SK-N-SH (cell line): ENCODE data around the gene C19orf73.

Source experiments
- YY1 ChIP-seq: IDR thresholded peaks from 2 replicates; pipeline ENCODE4 v1.4.0; 2012; ENCODE audit warnings: low read depth, mild to moderate bottlenecking
- TF ChIP-seq, protein P1 (sequence below): fragments of 200-600 bp; sonication (generic); IDR thresholded peaks from 2 replicates; pipeline ENCODE4 v1.6.1; 2017; ENCODE audit warnings: antibody characterized with exemption, mild to moderate bottlenecking, moderate library complexity
- TF ChIP-seq, protein P2 (sequence below): fragments of 150-350 bp; IDR thresholded peaks from 2 replicates; pipeline ENCODE4 v1.6.1; 2016; ENCODE audit warnings: mild to moderate bottlenecking, low read depth, low read length

- TF ChIP-seq, protein P1, sequence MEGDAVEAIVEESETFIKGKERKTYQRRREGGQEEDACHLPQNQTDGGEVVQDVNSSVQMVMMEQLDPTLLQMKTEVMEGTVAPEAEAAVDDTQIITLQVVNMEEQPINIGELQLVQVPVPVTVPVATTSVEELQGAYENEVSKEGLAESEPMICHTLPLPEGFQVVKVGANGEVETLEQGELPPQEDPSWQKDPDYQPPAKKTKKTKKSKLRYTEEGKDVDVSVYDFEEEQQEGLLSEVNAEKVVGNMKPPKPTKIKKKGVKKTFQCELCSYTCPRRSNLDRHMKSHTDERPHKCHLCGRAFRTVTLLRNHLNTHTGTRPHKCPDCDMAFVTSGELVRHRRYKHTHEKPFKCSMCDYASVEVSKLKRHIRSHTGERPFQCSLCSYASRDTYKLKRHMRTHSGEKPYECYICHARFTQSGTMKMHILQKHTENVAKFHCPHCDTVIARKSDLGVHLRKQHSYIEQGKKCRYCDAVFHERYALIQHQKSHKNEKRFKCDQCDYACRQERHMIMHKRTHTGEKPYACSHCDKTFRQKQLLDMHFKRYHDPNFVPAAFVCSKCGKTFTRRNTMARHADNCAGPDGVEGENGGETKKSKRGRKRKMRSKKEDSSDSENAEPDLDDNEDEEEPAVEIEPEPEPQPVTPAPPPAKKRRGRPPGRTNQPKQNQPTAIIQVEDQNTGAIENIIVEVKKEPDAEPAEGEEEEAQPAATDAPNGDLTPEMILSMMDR = no peak
- no peak for TF ChIP-seq YY1
- TF ChIP-seq, protein P2, sequence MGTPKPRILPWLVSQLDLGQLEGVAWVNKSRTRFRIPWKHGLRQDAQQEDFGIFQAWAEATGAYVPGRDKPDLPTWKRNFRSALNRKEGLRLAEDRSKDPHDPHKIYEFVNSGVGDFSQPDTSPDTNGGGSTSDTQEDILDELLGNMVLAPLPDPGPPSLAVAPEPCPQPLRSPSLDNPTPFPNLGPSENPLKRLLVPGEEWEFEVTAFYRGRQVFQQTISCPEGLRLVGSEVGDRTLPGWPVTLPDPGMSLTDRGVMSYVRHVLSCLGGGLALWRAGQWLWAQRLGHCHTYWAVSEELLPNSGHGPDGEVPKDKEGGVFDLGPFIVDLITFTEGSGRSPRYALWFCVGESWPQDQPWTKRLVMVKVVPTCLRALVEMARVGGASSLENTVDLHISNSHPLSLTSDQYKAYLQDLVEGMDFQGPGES = no peak
These were observed 38.6 kb downstream of the C19orf73 start for GRCh38 chr19:49080392-49080791.
